ENCODE measurements around the gene MAPK8IP2. TPM values are rescaled to one million over a fixed set of nuclear protein-coding genes. Genes with fewer than 3 reads are reported as not detected.

Gene MAPK8IP2
- total and polyA plus RNA-seq, 2 of the 13 experiments (the other 11 are each of a cell fraction or from before 2014, with no cell fraction given): 1.3 to 2.6 TPM

GRCh38 chr22:50585781-50586180 lies 14.8 kb upstream of the MAPK8IP2 start (continued):
- TF ChIP-seq ZBTB33 (CRISPR knock-in tag; IDR thresholded peaks at IDR 0.05) (no peak), BCL6 (CRISPR knock-in tag; IDR thresholded peaks at IDR 0.05) (no peak), KLF15 (CRISPR knock-in tag; IDR thresholded peaks at IDR 0.05; ENCODE audit: borderline replicate concordance) (no peak)

GRCh38 chr22:50586416-50586815 lies 14.2 kb upstream of the MAPK8IP2 start:
- H3K4me2 ChIP-seq (ENCODE audit: low read depth, low read length): no peak overlapping the region
- ChIA-PET POLR2A (no interaction called here), CTCF (ENCODE audit: low intra/inter-chr PET ratio, low total read pairs) (no interaction called here)
- intact Hi-C loops (cut with micrococcal nuclease; ENCODE audit: unreplicated experiment): no loop called here
- no peaks in the 10 kb centered on the region for H3K36me3 ChIP-seq (replicated peaks in 1 of 2; ENCODE audit: control insufficient read depth in 1 of 2, insufficient read depth in 2 of 2, low read length in 2 of 2)
- no peaks in the 10 kb centered on the region for H3K9me3 ChIP-seq (ENCODE audit: low read length)
- no peaks in the 10 kb centered on the region for H4K20me1 ChIP-seq (ENCODE audit: insufficient read depth, low read length)
- no peak overlapping the region for H3K4me3 ChIP-seq (replicated peaks in 1 of 3; ENCODE audit: insufficient read depth in 1 of 3, low read depth in 2 of 3, low read length in 3 of 3)
- TF ChIP-seq MED1 (CRISPR knock-in tag; IDR thresholded peaks at IDR 0.05) (no peak), ZMYM3 (CRISPR knock-in tag; IDR thresholded peaks at IDR 0.05) (no peak), TAF1 (CRISPR knock-in tag; IDR thresholded peaks at IDR 0.05) (no peak), ERF (CRISPR knock-in tag; IDR thresholded peaks at IDR 0.05) (no peak), PAWR (CRISPR knock-in tag; IDR thresholded peaks at IDR 0.05; ENCODE audit: borderline replicate concordance) (no peak), NCOR1 (IDR thresholded peaks at IDR 0.05; ENCODE audit: borderline replicate concordance, low read length) (no peak), RBFOX2 (IDR thresholded peaks at IDR 0.05; ENCODE audit: low read depth, low read length) (no peak), CREB3 (CRISPR knock-in tag; IDR thresholded peaks at IDR 0.05) (no peak), ZNF704 (CRISPR knock-in tag; IDR thresholded peaks at IDR 0.05; ENCODE audit: borderline replicate concordance) (no peak)
- DNase-seq (ENCODE audit: low spot score) (no peak), FAIRE-seq (no peak), ATAC-seq (no peak)
- 85% methylated on average over 4 of the region's 5 CpGs for WGBS (ENCODE audit: low lambda C conversion rate)
- no peak overlapping the region for H3K27ac ChIP-seq (ENCODE audit: extremely low read length, insufficient read depth, low read length)
- H3K27me3 ChIP-seq (ENCODE audit: control insufficient read depth in 1 of 2, insufficient read depth in 2 of 2, low read length in 2 of 2): no peaks in the 10 kb centered on the region
- no peaks in the 10 kb centered on the region for H3K79me2 ChIP-seq (ENCODE audit: insufficient read depth, low read length)
- no peak overlapping the region for H3K9ac ChIP-seq (ENCODE audit: insufficient read depth, low read depth, low read length)
- in situ Hi-C loops (cut with HindIII; ENCODE audit: extremely low pct_ligation_motif_present, low pct_unique_long_range_greater_than_20kb): no loop called here
- no peak overlapping the region for H2AFZ ChIP-seq (ENCODE audit: low read length)
- no TSS peak for BruUV-seq (replicated peaks)
- peaks cover 26% of the 10 kb centered on the region for H3K4me1 ChIP-seq (ENCODE audit: insufficient read depth, low read length)
